ENCODE data around the gene PCDH15.

Gene PCDH15

DNA sequence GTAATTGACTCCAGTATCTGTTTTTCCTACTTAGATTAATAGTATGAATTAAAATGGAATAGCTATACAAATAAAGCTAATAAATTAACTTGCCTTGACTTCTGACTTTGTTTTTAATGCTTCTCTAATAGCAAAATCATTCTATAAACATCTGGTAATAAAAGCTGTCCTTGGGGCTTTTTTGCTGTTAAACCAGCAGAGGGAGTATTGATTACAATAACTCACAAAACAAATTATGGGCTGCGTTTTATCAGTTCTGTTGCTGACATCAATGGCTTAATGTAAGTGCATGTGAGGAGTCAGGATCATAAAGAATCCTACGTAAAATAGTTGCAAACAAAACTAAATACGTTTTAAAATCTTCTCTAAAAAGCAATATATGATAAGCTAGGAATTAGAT is 667.8 kb downstream of the PCDH15 start:
- TF ChIP-seq ZNF274 (IDR thresholded peaks at IDR 0.05; ENCODE audit: low read depth, low read length), result no peak
- no peak overlapping the region for H3K4me3 ChIP-seq (ENCODE audit: low read length)

DNA sequence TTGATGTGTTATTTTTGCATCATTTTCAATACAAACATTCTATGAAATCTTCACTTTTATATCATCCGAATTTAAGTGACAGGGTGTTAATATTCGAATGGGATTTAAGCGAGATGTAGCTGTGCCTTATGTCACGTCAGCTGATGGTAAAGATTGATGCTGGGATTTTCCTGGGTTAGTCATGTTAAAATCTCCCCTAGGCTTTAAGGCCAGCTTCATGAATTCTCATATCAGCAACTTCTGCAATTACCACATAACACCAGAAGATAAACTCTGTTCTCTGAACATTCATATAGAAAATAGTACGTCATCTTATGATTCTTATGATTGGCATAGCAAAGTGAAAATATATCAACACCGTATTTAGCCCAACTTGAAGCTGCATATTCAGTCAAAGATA is 669.2 kb downstream of the PCDH15 start:
- TF ChIP-seq ZNF274 (IDR thresholded peaks at IDR 0.05; ENCODE audit: low read depth, low read length), result no peak
- no peak overlapping the region for H3K4me3 ChIP-seq (ENCODE audit: low read length)

DNA sequence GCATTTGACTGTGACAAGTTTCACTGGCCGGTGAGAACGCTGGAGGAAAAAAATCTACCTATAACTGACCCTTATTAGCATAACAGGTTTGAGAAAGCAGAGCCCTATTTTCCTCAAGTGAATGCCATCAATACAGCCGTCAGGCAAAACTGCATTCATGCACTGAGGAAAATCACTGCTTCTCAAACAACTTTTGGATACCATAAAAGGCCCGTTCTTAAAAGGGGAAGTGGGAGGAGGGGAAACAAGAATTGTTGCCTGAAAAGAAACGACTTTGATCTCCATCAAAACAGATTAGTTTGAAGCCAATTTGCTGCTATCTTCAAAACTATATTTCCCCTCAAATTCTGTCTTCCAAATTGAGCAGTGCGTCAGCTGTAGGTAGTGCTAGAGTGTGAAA is 670.6 kb downstream of the PCDH15 start:
- no peak overlapping the region for H3K4me3 ChIP-seq (ENCODE audit: low read length)
- TF ChIP-seq ZNF274 (IDR thresholded peaks at IDR 0.05; ENCODE audit: low read depth, low read length), result no peak

DNA sequence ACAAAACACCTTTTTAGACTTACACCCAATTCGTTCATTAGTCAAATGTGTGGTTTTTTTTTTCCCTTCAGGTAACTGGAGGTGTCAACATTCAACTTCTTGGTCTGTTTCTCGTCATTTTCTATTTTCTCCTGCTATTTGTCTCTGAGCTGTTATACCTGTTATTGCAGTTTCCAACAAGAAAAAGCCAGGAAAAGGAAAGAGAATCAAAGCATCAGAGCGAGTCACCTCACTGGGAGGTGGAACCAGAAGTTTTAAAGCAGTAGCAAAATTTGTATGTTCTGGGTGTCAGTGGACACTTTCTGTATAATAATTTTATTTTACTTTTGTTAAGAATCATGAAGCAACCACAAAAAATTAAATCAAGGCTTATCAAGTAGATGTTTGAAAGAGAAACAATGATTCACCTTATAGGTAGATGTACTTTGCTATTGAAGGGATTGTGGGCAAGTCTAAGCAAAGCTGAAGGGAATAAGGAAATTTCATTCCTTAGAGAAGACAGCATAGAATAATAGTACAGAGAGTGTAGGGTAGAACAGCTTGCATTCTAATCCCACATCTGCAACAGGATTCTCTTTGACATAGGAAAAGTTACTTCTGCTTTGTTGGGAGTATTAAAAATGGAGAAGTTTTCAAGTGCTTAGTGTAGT is 675.8 kb downstream of the PCDH15 start:
- no peak overlapping the region for H3K4me3 ChIP-seq (ENCODE audit: low read length)
- TF ChIP-seq ZNF274 (IDR thresholded peaks at IDR 0.05; ENCODE audit: low read depth, low read length), result no peak

DNA sequence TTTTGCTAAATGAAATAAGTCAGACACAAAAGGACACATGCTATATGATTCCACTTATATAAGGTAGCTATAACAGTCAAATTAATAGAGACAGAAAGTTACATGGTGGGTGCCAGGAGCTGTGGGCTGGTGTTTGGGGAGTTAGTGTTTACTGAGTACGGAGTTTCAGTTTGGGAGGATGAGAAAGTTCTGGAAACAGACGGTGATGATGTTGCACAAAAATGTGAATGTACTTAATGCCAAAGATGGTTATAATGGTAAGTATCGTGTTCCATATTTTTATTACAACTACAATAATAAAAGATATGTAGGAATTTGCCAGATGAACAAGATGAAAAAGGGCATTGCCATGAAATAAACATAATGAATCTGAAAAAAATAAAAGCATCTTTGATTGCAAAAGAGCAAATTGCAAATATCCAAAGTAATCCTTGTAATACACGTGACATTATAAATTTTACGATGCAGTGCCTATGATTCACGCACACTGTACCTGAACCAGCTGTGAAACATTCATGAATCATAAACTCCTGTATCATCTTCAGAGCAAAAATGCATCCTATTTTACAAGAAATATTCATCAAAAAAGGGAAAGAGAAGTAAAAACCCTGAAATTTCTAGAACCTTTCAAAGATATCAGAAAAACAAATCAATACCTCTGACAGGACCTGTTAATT is 676.7 kb downstream of the PCDH15 start:
- H3K4me3 ChIP-seq (ENCODE audit: low read length), result no peak overlapping the region
- no peak for TF ChIP-seq ZNF274 (IDR thresholded peaks at IDR 0.05; ENCODE audit: low read depth, low read length)

DNA sequence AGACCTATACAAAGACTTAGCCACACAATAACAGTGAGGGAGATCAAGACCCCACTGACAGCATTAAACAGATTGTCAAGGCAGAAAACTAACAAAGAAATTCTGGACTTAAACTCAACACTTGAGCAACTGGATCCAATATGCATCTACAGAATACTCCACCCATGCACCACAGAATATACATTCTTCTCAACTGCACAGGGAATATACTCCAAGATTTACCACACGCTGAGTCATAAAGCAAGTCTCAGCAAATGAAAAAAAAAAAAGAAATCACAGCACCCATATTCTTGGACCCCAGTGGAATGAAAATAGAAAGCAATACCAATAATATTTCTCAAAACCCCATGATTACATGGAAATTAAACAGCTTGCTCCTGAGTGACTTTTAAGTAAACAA is 680.2 kb downstream of the PCDH15 start:
- H3K4me3 ChIP-seq (ENCODE audit: low read length), result no peak overlapping the region
- TF ChIP-seq ZNF274 (IDR thresholded peaks at IDR 0.05; ENCODE audit: low read depth, low read length), result no peak

DNA sequence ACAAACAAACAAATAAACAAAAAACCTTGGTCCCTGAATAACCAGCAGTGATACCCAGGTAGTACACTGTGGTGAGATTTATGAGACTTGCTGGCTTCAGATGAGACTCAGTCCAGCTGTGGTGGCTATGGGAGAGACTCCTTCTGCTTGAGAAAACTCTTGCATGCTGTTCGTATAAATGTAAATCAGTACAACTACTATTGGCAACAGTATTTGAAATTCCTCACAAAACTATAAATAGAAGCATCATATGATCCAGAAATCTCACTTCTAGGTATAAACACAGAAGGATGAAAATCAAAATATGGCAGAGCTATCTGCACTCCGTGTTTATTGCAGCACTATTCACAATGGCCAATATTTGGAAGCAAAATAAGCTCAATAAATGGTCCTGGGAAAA is 692.1 kb downstream of the PCDH15 start:
- no peak overlapping the region for H3K4me3 ChIP-seq (ENCODE audit: low read length)
- TF ChIP-seq ZNF274 (IDR thresholded peaks at IDR 0.05; ENCODE audit: low read depth, low read length), result no peak

DNA sequence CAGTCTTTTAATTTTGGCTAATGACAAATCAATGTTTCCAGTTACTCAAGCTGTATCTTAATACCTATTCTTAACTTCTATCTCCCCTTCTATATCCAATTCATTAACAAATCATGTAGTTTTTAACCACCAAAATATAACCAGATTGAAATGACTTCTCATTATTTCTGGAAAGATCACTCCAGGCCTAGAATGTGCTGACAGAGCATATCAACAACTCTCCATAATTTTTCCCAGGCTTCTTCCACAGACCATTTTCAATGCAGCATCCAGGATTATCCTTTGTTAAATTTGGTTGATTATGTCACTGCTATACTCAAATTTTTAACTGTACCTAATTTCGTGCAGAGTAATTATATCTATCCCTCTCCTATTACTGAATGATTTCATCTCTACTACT is 704.1 kb downstream of the PCDH15 start:
- TF ChIP-seq ZNF274 (IDR thresholded peaks at IDR 0.05; ENCODE audit: low read depth, low read length), result no peak
- H3K4me3 ChIP-seq (ENCODE audit: low read length), result no peak overlapping the region

DNA sequence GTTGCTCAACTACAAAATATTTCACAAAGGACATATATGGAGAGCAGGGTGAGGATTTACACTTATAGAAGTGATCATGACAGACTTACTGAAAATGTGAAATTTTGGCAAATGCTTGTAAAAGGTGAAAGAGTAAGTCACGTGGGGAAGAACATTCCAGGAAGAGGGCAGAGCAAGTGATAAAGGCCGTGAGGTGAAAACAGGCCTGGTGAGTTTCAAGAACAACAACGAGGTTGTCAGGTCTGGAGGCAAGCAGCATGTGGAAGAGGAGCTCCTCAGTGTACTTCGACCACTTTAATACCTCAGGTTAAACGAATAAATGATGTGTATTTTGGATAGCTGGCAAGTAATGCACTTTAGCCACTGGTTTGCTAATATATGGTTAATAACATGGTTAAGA is 706.7 kb downstream of the PCDH15 start:
- no peak overlapping the region for H3K4me3 ChIP-seq (ENCODE audit: low read length)
- no peak for TF ChIP-seq ZNF274 (IDR thresholded peaks at IDR 0.05; ENCODE audit: low read depth, low read length)

DNA sequence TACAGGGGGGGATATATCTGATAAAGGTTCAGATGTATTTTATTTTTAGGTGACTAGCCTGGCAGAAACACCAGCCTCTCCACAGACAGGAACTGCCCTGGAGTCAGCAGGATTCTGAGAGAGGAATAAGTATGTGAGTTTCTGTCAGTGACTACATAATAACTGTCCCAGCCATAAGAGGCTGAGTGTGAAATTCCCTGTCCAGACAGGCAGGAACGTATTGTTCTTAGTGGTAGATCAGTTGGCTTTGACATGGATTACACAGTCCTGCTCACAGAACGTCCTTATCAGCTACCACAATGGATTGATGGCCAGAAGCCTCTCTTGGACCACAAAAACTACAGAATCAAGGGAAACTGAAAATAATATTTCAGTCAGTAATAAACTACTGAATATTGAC is 709.8 kb downstream of the PCDH15 start:
- H3K4me3 ChIP-seq (ENCODE audit: low read length), result no peak overlapping the region
- TF ChIP-seq ZNF274 (IDR thresholded peaks at IDR 0.05; ENCODE audit: low read depth, low read length), result no peak

DNA sequence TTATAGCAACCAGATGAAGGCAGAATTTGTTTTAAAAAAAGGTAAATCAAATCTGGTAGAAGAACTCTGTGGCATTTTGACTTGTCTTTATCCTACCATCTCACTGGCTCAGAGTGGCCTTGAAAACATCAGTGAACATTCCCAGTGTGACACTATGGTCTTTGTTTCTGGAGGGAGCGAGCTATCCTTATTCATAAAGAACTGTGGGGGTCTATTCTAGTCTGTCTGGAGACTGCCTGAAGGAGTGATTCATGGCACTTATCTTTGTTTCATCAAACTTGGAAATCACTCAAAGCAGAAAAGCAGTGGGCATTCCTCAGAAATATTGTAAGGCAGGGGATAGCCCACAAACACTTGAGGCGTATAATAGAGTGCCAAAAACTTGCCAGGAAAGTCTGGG is 719.1 kb downstream of the PCDH15 start:
- no peak overlapping the region for H3K4me3 ChIP-seq (ENCODE audit: low read length)
- TF ChIP-seq ZNF274 (IDR thresholded peaks at IDR 0.05; ENCODE audit: low read depth, low read length), result no peak

DNA sequence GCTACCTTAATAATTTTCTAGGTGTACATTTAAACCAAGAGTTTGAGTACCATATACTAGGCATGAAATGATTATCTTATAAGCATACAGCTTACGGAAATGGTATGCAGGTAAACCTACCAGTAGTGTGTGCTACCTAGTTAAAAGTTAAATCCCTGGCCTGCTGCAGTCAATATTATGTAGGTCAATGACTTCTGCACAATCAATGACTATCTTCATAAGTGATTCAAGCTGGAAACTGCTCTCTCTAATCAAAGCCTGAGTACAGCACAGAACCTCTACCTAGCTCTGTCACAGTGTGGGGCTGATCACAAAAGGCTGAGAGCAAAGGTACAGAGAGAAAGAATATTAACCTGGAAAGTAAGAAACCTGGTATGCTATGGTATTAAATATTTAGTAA is 733.7 kb downstream of the PCDH15 start:
- no peak for TF ChIP-seq ZNF274 (IDR thresholded peaks at IDR 0.05; ENCODE audit: low read depth, low read length)
- H3K4me3 ChIP-seq (ENCODE audit: low read length), result no peak overlapping the region

DNA sequence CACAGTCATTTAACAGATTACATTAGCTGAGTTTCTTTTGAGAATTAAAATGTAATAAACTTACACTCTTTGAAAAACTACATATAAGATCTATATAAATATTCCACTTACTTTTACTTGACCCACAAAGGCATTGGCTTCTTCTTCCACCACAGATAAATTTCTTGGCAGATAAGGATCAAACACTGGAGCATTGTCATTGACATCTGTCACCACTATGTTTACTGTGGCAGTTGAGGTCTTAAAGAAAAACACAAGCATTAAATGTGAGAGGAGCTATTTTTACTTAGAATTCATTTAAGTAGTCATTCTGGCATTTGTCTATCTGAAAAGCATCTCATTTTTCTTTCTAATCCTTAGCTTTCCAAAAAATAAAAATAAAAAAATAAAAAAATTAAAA is 734.4 kb downstream of the PCDH15 start:
- TF ChIP-seq ZNF274 (IDR thresholded peaks at IDR 0.05; ENCODE audit: low read depth, low read length), result no peak
- no peak overlapping the region for H3K4me3 ChIP-seq (ENCODE audit: low read length)

DNA sequence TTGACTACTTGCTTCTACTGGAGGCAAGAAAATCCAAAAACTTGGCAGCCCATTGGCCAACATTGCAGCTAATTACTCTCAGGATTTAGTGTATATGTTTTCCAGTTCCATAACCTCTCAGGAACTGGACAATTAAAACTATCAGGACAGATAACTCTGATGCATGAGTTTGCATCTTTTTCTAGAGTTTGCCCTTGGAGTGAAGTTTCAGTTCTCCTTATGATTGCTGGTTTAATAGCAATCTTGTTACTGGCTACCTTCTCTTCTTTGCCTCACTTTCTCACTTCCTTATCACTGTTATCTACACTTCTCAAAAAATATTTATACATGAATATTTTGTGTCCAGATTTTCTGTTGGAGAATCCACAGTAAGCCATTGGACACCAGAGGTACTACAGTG is 735.9 kb downstream of the PCDH15 start:
- H3K4me3 ChIP-seq (ENCODE audit: low read length), result no peak overlapping the region
- no peak for TF ChIP-seq ZNF274 (IDR thresholded peaks at IDR 0.05; ENCODE audit: low read depth, low read length)

DNA sequence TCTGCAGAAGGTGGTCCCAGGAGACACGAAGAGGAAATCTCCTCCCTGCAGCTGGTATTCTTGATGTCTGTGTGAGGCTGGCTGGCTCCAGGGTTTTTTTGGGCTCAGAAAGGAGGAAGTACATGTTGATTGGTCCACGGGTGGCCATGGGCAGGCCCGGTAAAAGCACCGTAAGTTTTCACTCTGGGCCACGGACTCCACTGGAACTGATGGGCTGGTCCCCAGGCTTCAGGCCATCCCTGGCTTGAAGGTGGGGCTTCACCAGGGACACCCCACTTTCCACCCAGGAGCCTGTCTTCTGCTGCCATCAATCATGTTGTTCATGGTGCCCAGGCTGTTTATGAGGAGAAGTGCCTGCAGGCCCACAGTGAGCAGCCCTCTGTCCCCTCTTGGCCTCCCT is 736.8 kb downstream of the PCDH15 start:
- H3K4me3 ChIP-seq (ENCODE audit: low read length), result no peak overlapping the region
- TF ChIP-seq ZNF274 (IDR thresholded peaks at IDR 0.05; ENCODE audit: low read depth, low read length), result no peak

DNA sequence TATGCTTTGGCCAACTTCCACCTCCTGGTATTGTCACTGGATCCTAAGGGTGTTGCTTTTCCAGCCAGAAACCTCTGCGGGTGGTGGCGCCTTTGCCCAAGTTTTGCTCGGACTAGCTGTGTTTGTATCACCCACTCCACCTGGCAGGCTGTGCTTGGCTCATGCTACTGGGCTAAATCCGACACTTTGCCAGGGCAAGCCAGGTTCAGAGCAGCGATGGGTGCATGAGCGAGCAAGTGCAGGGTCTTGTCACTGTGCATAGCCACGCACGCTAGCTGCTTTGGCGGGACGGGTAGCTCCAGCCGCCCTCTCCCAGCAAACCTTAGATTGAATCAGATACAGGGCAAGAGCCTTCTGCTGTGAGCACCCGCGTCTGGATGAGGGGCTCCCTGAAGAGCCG is 737.5 kb downstream of the PCDH15 start:
- H3K4me3 ChIP-seq (ENCODE audit: low read length), result no peak overlapping the region

More for the DNA sequence above, 737.5 kb downstream of the PCDH15 start:
- TF ChIP-seq ZNF274 (IDR thresholded peaks at IDR 0.05; ENCODE audit: low read depth, low read length), result no peak

Data from GM08714 (cell line).